CD4-positive, alpha-beta T cell treated with Interleukin-10 for 1 hour (primary cell): ENCODE results near the gene GSTT4.
A peak's percentile ranks its signal among the peaks of the same experiment; 100 is the strongest.
"Not testable (repeated sequence)": the region's sequence is repeated elsewhere in the genome, so short reads cannot be mapped to it uniquely, and the experiment has no call there.

Experiments used
- DNase-seq: peaks from one replicate; pipeline ENCODE4 v3.0.0-alpha.2; 2020

The GSTT4 gene

GRCh38 chr22:24005201-24005600 lies at the start of gene GSTT4:
Gene GSTT4, minus strand, starts transcription at chr22:24005453. Its CDS starts 97 bp downstream, at chr22:24005356.
- DNase-seq = no peak

- DNase-seq = no peak
Observed at GRCh38 chr22:24054356-24054755, 49.1 kb upstream of the GSTT4 start.

GRCh38 chr22:24053481-24054226 lies 48.4 kb upstream of the GSTT4 start:
- no peak for DNase-seq

- no peak for DNase-seq
Observed at GRCh38 chr22:24051568-24051967, 46.3 kb upstream of the GSTT4 start.

GRCh38 chr22:24051028-24051427 lies 45.8 kb upstream of the GSTT4 start:
- no peak for DNase-seq

GRCh38 chr22:24049978-24050377 lies 44.7 kb upstream of the GSTT4 start:
- no peak for DNase-seq

- no peak for DNase-seq
Observed at GRCh38 chr22:24049211-24049610, 44.0 kb upstream of the GSTT4 start.

- no peak for DNase-seq
Observed at GRCh38 chr22:24046024-24046423, 40.8 kb upstream of the GSTT4 start.

GRCh38 chr22:24043958-24044357 lies 38.7 kb upstream of the GSTT4 start:
- no peak for DNase-seq

- DNase-seq = not testable (repeated sequence)
Observed at GRCh38 chr22:24043465-24043864, 38.2 kb upstream of the GSTT4 start.

GRCh38 chr22:24040946-24041345 lies 35.7 kb upstream of the GSTT4 start:
- DNase-seq = no peak

- no peak for DNase-seq
Observed at GRCh38 chr22:24039046-24039445, 33.8 kb upstream of the GSTT4 start.

- DNase-seq = peak; percentile 17
Observed at GRCh38 chr22:24037851-24038765, 32.9 kb upstream of the GSTT4 start.

GRCh38 chr22:24035296-24035695 lies 30.0 kb upstream of the GSTT4 start:
- no peak for DNase-seq

- no peak for DNase-seq
Observed at GRCh38 chr22:24033731-24034130, 28.5 kb upstream of the GSTT4 start.

GRCh38 chr22:24030186-24030702 lies 25.0 kb upstream of the GSTT4 start:
- DNase-seq = no peak

GRCh38 chr22:24029304-24029703 lies 24.1 kb upstream of the GSTT4 start:
- DNase-seq = no peak

GRCh38 chr22:24028533-24028932 lies 23.3 kb upstream of the GSTT4 start:
- DNase-seq = no peak

GRCh38 chr22:24027991-24028390 lies 22.7 kb upstream of the GSTT4 start:
- DNase-seq = no peak

- DNase-seq = no peak
Observed at GRCh38 chr22:24027389-24027975, 22.2 kb upstream of the GSTT4 start.

GRCh38 chr22:24026733-24027132 lies 21.5 kb upstream of the GSTT4 start:
- DNase-seq = no peak

- no peak for DNase-seq
Observed at GRCh38 chr22:24026056-24026455, 20.8 kb upstream of the GSTT4 start.

GRCh38 chr22:24025475-24025874 lies 20.2 kb upstream of the GSTT4 start:
- no peak for DNase-seq
